Measurements from ENCODE around the gene PKN1. TPM values are rescaled to one million over a fixed set of nuclear protein-coding genes. Genes with fewer than 3 reads are reported as not detected.

PKN1 gene
- total and polyA plus RNA-seq, 2 donors (not counting 1 experiment from before 2014, with no cell fraction given) = 114 to 171 TPM

DNA sequence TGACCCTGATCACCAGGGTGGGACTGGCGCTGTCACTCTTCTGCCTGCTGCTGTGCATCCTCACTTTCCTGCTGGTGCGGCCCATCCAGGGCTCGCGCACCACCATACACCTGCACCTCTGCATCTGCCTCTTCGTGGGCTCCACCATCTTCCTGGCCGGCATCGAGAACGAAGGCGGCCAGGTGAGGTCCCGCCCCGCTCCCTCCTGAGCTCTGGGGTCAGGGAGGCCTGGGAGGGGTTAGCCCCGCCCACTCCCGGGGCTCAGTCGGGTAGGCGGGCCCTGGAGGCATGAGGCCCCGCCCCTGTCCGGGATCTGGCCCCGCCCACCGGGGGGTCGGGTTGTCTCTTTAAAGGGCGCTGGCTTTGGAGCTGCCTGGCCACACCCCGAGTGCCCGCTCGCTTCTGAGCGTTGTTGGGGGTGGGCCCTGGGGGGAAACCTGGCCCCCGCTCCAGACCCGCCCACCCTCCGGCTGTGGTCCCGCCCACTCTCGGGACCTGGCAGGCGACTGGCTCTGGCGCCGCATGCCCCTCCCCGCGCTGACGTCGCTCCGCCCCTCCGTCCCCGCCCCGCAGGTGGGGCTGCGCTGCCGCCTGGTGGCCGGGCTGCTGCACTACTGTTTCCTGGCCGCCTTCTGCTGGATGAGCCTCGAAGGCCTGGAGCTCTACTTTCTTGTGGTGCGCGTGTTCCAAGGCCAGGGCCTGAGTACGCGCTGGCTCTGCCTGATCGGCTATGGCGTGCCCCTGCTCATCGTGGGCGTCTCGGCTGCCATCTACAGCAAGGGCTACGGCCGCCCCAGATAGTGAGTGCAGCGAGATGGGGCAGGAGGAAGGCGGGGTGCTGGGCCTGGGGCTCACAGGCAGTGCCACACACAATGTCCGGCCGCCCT, 27.1 kb upstream of the PKN1 start:
- Mint-ChIP-seq H3K4me1 (peaks cover 41% of the 10 kb centered on the region), H3K27ac (peak overlapping the region; percentile 88), H3K4me3 (peak overlapping the region; percentile 59), H3K9me3 (ENCODE audit: insufficient read depth) (no peaks in the 10 kb centered on the region), H3K27me3 (no peaks in the 10 kb centered on the region)
- Histone ChIP-seq H3K36me3 (replicated peaks in 1 of 2; ENCODE audit: control extremely low read depth in 1 of 2, control insufficient read depth in 1 of 2, extremely low read depth in 1 of 2, insufficient read depth in 2 of 2, low read length in 1 of 2) (peaks cover 2 to 87% of the 10 kb centered on the region in 2 experiments), H4K20me1 (ENCODE audit: control insufficient read depth, insufficient read depth, low read length, poor library complexity, severe bottlenecking) (peaks cover 48% of the 10 kb centered on the region), H3K27me3 (replicated peaks in 1 of 4; ENCODE audit: control extremely low read depth in 1 of 4, control insufficient read depth in 3 of 4, insufficient read depth in 4 of 4, low read length in 3 of 4) (no peaks in the 10 kb centered on the region), H3K79me2 (ENCODE audit: control insufficient read depth, insufficient read depth, low read length) (peaks cover 8% of the 10 kb centered on the region), H3K4me2 (replicated peaks; ENCODE audit: low read depth, low read length, poor library complexity, severe bottlenecking) (peak overlapping the region; percentile 63), H2AFZ (ENCODE audit: insufficient read depth, low read depth, low read length, poor library complexity, severe bottlenecking) (no peak overlapping the region), H3K4me1 (ENCODE audit: control insufficient read depth in 2 of 2, insufficient read depth in 2 of 2, low read length in 2 of 2) (peaks cover 7 to 34% of the 10 kb centered on the region in 2 donors), H3K4me3 (ENCODE audit: control extremely low read depth in 1 of 5, extremely low read depth in 1 of 5, insufficient read depth in 1 of 5, low read depth in 2 of 5, low read length in 4 of 5) (peak overlapping the region in 3 of 5 experiments; percentile 11 to 36 (median 11)), H3K9me3 (ENCODE audit: control extremely low read depth in 1 of 3, control insufficient read depth in 2 of 3, insufficient read depth in 1 of 3, low read length in 2 of 3) (peaks cover 0 to 11% (median 0%) of the 10 kb centered on the region in 3 donors), H3K27ac (ENCODE audit: low read length in 2 of 2) (peak overlapping the region in 1 of 2 donors; percentile 11), H3K9ac (ENCODE audit: low read length) (no peak overlapping the region)
- CTCF ChIA-PET = interaction anchor here (0.6 to 8.9 kb wide), 23 partner anchors 10 to 269 kb away, joined by 3 to 213 read pairs (median 5); partner anchors contain the start of genes ADGRE5, ASF1B and PKN1
- peak; percentile 93 for DNase-seq
- TF ChIP-seq, protein P1, sequence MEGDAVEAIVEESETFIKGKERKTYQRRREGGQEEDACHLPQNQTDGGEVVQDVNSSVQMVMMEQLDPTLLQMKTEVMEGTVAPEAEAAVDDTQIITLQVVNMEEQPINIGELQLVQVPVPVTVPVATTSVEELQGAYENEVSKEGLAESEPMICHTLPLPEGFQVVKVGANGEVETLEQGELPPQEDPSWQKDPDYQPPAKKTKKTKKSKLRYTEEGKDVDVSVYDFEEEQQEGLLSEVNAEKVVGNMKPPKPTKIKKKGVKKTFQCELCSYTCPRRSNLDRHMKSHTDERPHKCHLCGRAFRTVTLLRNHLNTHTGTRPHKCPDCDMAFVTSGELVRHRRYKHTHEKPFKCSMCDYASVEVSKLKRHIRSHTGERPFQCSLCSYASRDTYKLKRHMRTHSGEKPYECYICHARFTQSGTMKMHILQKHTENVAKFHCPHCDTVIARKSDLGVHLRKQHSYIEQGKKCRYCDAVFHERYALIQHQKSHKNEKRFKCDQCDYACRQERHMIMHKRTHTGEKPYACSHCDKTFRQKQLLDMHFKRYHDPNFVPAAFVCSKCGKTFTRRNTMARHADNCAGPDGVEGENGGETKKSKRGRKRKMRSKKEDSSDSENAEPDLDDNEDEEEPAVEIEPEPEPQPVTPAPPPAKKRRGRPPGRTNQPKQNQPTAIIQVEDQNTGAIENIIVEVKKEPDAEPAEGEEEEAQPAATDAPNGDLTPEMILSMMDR (IDR thresholded peaks at IDR 0.05) = peak; percentile 87
- no peak for TF ChIP-seq EZH2 (IDR thresholded peaks at IDR 0.05; ENCODE audit: borderline replicate concordance, insufficient read depth, low read depth, low read length, poor library complexity, severe bottlenecking)
- intact Hi-C loops (cut with micrococcal nuclease) = loop anchor here (1.0 to 2.0 kb wide), 6 partner anchors 13 to 269 kb away; partner anchors contain the start of genes ASF1B and DDX39A
- WGBS (ENCODE audit: insufficient coverage) = 31% methylated on average over 58 of the region's 61 CpGs
- ATAC-seq (ENCODE audit: low read depth) = peak; percentile 89
- POLR2A ChIA-PET = interaction anchor here (0.5 to 2.1 kb wide), 11 partner anchors 10 to 313 kb away, joined by 3 to 17 read pairs (median 5); partner anchors contain the start of gene ADGRE5

Data from B cell (primary cell).